LNCAP (cell line): Measurements from ENCODE around the gene LCN12.

Experiments
- CTCF ChIP-seq: fragments of 450-650 bp; IDR thresholded peaks from 2 replicates; pipeline ENCODE4 v1.5.1; 2017; ENCODE audit warnings: mild to moderate bottlenecking

LCN12 gene

GRCh38 chr9:136969774-136970173 is 17.7 kb downstream of the LCN12 start:
- TF ChIP-seq CTCF = no peak

GRCh38 chr9:136970361-136970760 is 18.3 kb downstream of the LCN12 start:
- no peak for TF ChIP-seq CTCF

DNA sequence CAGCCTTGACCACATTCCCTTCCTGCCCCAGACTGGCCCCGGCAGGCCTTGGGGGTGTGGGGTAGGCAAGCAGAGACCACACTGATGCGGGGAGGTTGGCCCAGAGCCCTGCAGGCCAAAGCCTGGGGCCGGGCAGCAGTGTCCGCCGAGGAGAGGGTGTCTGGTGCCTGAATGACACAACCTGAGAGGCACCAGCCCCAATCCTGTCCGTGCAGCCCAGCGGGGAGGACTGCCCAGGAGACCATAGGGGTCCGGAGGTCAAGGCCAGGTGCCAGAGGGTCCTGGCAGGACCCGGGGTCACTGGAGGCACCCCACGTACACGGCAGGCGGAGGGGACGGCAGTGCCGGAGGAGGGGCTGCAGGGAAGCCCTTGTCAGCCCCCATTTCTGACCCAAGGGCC is 19.7 kb downstream of the LCN12 start:
- TF ChIP-seq CTCF = no peak

DNA sequence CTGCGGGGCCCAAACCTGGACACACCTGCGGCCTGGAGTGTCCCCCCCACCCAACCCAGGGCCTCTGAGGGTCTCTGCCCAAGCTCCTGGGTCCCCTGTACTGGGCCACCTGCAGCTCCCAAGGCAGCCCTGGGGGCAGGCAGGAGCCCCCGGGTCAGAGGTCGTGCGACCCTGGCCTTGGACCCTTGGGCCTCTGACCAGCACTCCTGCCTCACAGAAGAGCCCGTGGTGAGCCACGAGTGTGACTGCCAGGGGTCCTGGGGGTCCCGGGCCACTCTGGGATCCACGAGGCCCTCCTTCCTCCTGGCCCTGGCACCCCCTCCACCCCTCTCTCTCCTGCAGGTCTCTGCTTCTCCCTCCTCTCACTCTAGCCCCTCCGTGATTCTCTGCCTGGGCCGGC is 20.3 kb downstream of the LCN12 start:
- TF ChIP-seq CTCF = no peak

GRCh38 chr9:136972743-136973142 is 20.7 kb downstream of the LCN12 start:
- no peak for TF ChIP-seq CTCF

- TF ChIP-seq CTCF = no peak
Observed at GRCh38 chr9:136973618-136974617, 21.8 kb downstream of the LCN12 start.

GRCh38 chr9:136974817-136975535 is 22.9 kb downstream of the LCN12 start:
- TF ChIP-seq CTCF = no peak
